Activated effector memory CD4-positive, alpha-beta T cell treated with Interleukin-2 at 50 U/mL for 16 hours (primary cell): ENCODE results near the gene NOS2.
"Not testable (repeated sequence)": the region's sequence is repeated elsewhere in the genome, so short reads cannot be mapped to it uniquely, and the experiment has no call there.

ENCODE experiments used
- DNase-seq: peaks from one replicate; pipeline ENCODE4 v3.0.0-alpha.2; 2020

NOS2 gene

GRCh38 chr17:27753726-27754125 is 46.6 kb downstream of the NOS2 start:
- DNase-seq, result not testable (repeated sequence)

GRCh38 chr17:27752831-27753619 is 47.3 kb downstream of the NOS2 start:
- not testable (repeated sequence) for DNase-seq

GRCh38 chr17:27751622-27752490 is 48.5 kb downstream of the NOS2 start:
- DNase-seq, result no peak

GRCh38 chr17:27751166-27751565 is 49.2 kb downstream of the NOS2 start:
- no peak for DNase-seq

- DNase-seq, result not testable (repeated sequence)
These were observed 50.7 kb downstream of the NOS2 start for GRCh38 chr17:27749562-27750150.

- no peak for DNase-seq
These were observed 51.9 kb downstream of the NOS2 start for GRCh38 chr17:27748360-27748825.

GRCh38 chr17:27747462-27748359 is 52.6 kb downstream of the NOS2 start:
- no peak for DNase-seq

GRCh38 chr17:27746881-27747280 is 53.4 kb downstream of the NOS2 start:
- no peak for DNase-seq

GRCh38 chr17:27746320-27746719 is 54.0 kb downstream of the NOS2 start:
- not testable (repeated sequence) for DNase-seq

- DNase-seq, result not testable (repeated sequence)
These were observed 55.0 kb downstream of the NOS2 start for GRCh38 chr17:27745207-27745830.

GRCh38 chr17:27743281-27743885 is 56.9 kb downstream of the NOS2 start:
- no peak for DNase-seq

- DNase-seq, result no peak
These were observed 58.3 kb downstream of the NOS2 start for GRCh38 chr17:27741971-27742575.

GRCh38 chr17:27741361-27741861 is 58.9 kb downstream of the NOS2 start:
- no peak for DNase-seq

- not testable (repeated sequence) for DNase-seq
These were observed 59.8 kb downstream of the NOS2 start for GRCh38 chr17:27740541-27740940.

GRCh38 chr17:27733773-27734172 is 66.6 kb downstream of the NOS2 start:
- no peak for DNase-seq

- not testable (repeated sequence) for DNase-seq
These were observed 67.6 kb downstream of the NOS2 start for GRCh38 chr17:27732746-27733145.

- not testable (repeated sequence) for DNase-seq
These were observed 74.3 kb downstream of the NOS2 start for GRCh38 chr17:27725982-27726381.

- no peak for DNase-seq
These were observed 78.5 kb downstream of the NOS2 start for GRCh38 chr17:27721797-27722196.
